KMS-11 (cell line): ENCODE measurements around the gene ADAMTS9.

Experiments
- H2AFZ ChIP-seq: fragments of 200-600 bp; sonication (generic); 2 replicates; pipeline ENCODE4 v1.6.1; 2016; ENCODE audit warnings: antibody characterized with exemption, mixed run types, low read depth
- H3K27ac ChIP-seq: fragments of 200-600 bp; sonication (generic); 2 replicates; pipeline ENCODE4 v1.6.1; 2016; ENCODE audit warnings: mild to moderate bottlenecking, mixed run types
- H3K27me3 ChIP-seq: fragments of 200-600 bp; sonication (generic); 2 replicates; pipeline ENCODE4 v1.6.1; 2017; ENCODE audit warnings: mild to moderate bottlenecking, low read depth, mixed run types, moderate library complexity; ENCODE audit not compliant: insufficient read depth
- H3K36me3 ChIP-seq: fragments of 200-600 bp; sonication (generic); 2 replicates; pipeline ENCODE4 v1.6.1; 2017; ENCODE audit warnings: mild to moderate bottlenecking, mixed run types; ENCODE audit not compliant: insufficient read depth
- H3K4me1 ChIP-seq: fragments of 200-600 bp; sonication (generic); 2 replicates; pipeline ENCODE4 v1.6.1; 2016; ENCODE audit warnings: mild to moderate bottlenecking, low read depth, mixed run types; ENCODE audit not compliant: poor library complexity, severe bottlenecking
- H3K4me2 ChIP-seq: fragments of 200-600 bp; sonication (generic); 2 replicates; pipeline ENCODE4 v1.7.0; 2016; ENCODE audit warnings: mild to moderate bottlenecking, mixed run types
- H3K4me3 ChIP-seq: fragments of 200-600 bp; sonication (generic); IDR thresholded peaks from 2 replicates; pipeline ENCODE4 v1.6.1; 2017; ENCODE audit warnings: low read depth, low read length, mixed read lengths; ENCODE audit not compliant: insufficient read depth
- H3K79me2 ChIP-seq: fragments of 200-600 bp; sonication (generic); 2 replicates; pipeline ENCODE4 v1.6.1; 2016; ENCODE audit warnings: low read depth, mixed run types; ENCODE audit not compliant: insufficient read depth
- H3K9ac ChIP-seq: fragments of 200-600 bp; sonication (generic); 2 replicates; pipeline ENCODE4 v1.6.1; 2016; ENCODE audit warnings: mild to moderate bottlenecking, mixed run types
- H4K20me1 ChIP-seq: fragments of 200-600 bp; sonication (generic); 2 replicates; pipeline ENCODE4 v1.6.1; 2016; ENCODE audit warnings: mild to moderate bottlenecking, mixed run types; ENCODE audit not compliant: insufficient read depth
- TF ChIP-seq, protein P1 (sequence below): fragments of 200-600 bp; sonication (generic); conservative IDR thresholded peaks from 2 replicates; pipeline ENCODE4 v1.6.1; 2017; ENCODE audit warnings: low read depth, mild to moderate bottlenecking, antibody characterized with exemption, low read length, moderate library complexity, mixed read lengths

The ADAMTS9 gene

DNA sequence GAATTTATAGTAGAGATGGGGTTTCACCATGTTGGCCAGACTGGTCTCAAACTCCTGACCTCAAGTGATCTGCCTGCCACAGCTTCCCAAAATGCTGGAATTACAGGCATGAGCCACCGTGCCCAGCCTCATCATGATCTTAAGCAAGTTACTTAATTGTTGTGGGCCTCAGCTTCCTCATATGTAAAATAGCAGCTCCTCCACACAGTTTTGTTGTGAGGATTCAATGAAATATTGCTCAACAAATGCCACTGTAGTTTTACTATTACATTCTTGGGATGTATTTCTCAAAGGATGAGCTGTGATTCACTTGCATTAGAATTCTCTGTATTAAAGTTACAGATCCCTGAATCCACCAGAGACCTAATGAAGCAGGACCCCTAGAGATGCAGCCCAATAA, 168.8 kb downstream of the ADAMTS9 start:
- Histone ChIP-seq H3K4me3 (no peak overlapping the region), H3K9ac (no peak overlapping the region), H3K36me3 (no peaks in the 10 kb centered on the region), H3K4me1 (no peaks in the 10 kb centered on the region), H3K79me2 (no peaks in the 10 kb centered on the region), H4K20me1 (no peaks in the 10 kb centered on the region), H3K4me2 (no peak overlapping the region), H3K27ac (no peak overlapping the region), H3K27me3 (no peaks in the 10 kb centered on the region), H2AFZ (no peak overlapping the region)
- TF ChIP-seq, protein P1, sequence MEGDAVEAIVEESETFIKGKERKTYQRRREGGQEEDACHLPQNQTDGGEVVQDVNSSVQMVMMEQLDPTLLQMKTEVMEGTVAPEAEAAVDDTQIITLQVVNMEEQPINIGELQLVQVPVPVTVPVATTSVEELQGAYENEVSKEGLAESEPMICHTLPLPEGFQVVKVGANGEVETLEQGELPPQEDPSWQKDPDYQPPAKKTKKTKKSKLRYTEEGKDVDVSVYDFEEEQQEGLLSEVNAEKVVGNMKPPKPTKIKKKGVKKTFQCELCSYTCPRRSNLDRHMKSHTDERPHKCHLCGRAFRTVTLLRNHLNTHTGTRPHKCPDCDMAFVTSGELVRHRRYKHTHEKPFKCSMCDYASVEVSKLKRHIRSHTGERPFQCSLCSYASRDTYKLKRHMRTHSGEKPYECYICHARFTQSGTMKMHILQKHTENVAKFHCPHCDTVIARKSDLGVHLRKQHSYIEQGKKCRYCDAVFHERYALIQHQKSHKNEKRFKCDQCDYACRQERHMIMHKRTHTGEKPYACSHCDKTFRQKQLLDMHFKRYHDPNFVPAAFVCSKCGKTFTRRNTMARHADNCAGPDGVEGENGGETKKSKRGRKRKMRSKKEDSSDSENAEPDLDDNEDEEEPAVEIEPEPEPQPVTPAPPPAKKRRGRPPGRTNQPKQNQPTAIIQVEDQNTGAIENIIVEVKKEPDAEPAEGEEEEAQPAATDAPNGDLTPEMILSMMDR = no peak

DNA sequence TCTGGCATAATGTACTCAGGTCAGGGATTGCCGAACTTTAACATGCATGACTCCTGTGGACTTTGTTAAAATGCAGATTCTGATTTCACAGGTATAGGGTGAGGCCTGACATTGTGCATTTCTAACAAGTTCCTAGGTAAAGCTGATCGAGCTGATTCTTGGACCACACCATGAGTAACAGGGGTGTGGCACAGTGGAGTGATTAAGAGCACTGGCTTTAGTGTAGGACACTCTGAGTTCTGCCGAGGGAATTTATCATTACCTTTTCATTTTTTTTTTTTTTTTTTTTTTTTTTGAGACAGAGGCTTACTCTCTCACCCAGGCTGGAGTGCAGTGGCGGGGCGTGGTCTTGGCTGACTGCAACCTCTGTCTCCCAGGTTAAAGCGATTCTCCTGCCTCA, 169.3 kb downstream of the ADAMTS9 start:
- Histone ChIP-seq H3K27me3 (no peaks in the 10 kb centered on the region), H4K20me1 (no peaks in the 10 kb centered on the region), H3K36me3 (no peaks in the 10 kb centered on the region), H2AFZ (no peak overlapping the region), H3K4me1 (no peaks in the 10 kb centered on the region), H3K4me3 (no peak overlapping the region), H3K27ac (no peak overlapping the region), H3K79me2 (no peaks in the 10 kb centered on the region), H3K4me2 (no peak overlapping the region), H3K9ac (no peak overlapping the region)
- TF ChIP-seq, protein P1 = no peak

DNA sequence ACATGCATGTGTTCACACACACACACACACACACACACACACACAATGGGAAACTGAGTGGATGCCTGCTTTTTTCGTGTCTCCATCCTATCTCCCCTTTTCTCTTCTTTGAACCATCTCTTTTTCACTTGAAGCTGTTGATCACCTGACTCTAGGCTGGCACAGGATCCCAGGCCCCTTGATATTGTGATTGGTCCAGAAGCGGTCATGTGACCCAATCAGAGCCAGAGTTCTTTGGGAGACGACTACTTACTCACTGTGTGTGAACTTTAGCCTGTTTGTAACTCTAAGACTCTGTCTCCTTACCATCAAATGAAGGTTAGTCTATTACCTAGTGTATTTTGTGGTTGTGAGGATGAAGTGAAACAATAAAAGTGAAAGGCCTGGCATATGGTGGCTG, 172.9 kb downstream of the ADAMTS9 start:
- Histone ChIP-seq H4K20me1 (no peaks in the 10 kb centered on the region), H3K36me3 (no peaks in the 10 kb centered on the region), H3K79me2 (no peaks in the 10 kb centered on the region), H2AFZ (no peak overlapping the region), H3K4me3 (no peak overlapping the region), H3K4me1 (no peaks in the 10 kb centered on the region), H3K9ac (no peak overlapping the region), H3K4me2 (no peak overlapping the region), H3K27ac (no peak overlapping the region), H3K27me3 (no peaks in the 10 kb centered on the region)
- TF ChIP-seq, protein P1 = no peak

DNA sequence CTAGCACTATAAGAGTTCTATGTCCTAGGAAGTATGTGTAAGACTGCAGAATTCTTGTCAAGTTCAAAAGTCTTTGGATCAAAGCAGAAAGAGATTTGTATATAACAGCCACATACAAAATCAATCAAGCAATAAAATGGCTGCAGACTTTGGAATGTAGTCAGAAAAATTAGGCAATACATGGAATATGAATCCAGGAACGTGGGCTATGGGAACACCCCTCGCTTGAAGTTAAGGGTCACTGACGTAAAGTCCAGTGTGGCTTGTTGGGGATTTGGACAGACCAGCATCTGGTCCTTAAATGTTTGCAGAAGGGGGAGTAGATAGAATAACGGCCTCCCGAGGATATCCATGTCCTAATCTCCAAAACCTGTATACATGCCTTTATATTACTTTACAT, 178.6 kb downstream of the ADAMTS9 start:
- H2AFZ ChIP-seq = no peak overlapping the region
- H3K27me3 ChIP-seq = no peaks in the 10 kb centered on the region
- H3K79me2 ChIP-seq = no peaks in the 10 kb centered on the region
- TF ChIP-seq, protein P1 = no peak
- H3K4me3 ChIP-seq = no peak overlapping the region
- H3K36me3 ChIP-seq = no peaks in the 10 kb centered on the region
- H3K4me2 ChIP-seq = no peak overlapping the region
- H4K20me1 ChIP-seq = no peaks in the 10 kb centered on the region
- H3K4me1 ChIP-seq = no peaks in the 10 kb centered on the region
- H3K27ac ChIP-seq = no peak overlapping the region
- no peak overlapping the region for H3K9ac ChIP-seq
